ENCODE results near the gene OR7G3. TPM values are rescaled to one million over a fixed set of nuclear protein-coding genes. Genes with fewer than 3 reads are reported as not detected.

OR7G3 gene
- total RNA-seq, 2 experiments from 2014 or later: not detected

DNA sequence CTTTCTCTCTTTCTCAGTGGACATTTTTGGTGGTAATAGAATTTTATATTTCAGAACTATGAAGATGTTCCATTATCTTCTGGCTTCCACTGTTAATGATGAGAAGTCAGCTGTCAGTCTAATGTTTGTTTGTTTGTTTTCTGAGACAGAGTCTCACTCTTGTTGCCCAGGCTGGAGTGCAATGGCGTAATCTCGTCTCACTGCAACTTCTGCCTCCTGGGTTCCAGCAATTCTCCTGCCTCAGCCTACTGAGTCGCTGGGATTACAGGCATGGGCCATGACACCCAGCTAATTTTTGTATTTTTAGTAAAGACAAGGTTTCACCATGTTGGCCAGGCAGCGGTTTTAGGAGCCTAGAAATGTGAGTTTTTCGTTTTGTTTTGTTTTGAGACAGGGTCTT, 18.2 kb upstream of the OR7G3 start:
- Mint-ChIP-seq H3K27ac (no peak overlapping the region), H3K9me3 (peaks cover 48% of the 10 kb centered on the region), H3K36me3 (ENCODE audit: low read depth) (peaks cover 82% of the 10 kb centered on the region), H3K4me1 (peaks cover 32% of the 10 kb centered on the region), H3K27me3 (no peaks in the 10 kb centered on the region), H3K4me3 (no peak overlapping the region)
- ChIA-PET POLR2A (no interaction called here), CTCF (no interaction called here)
- no peak for DNase-seq

DNA sequence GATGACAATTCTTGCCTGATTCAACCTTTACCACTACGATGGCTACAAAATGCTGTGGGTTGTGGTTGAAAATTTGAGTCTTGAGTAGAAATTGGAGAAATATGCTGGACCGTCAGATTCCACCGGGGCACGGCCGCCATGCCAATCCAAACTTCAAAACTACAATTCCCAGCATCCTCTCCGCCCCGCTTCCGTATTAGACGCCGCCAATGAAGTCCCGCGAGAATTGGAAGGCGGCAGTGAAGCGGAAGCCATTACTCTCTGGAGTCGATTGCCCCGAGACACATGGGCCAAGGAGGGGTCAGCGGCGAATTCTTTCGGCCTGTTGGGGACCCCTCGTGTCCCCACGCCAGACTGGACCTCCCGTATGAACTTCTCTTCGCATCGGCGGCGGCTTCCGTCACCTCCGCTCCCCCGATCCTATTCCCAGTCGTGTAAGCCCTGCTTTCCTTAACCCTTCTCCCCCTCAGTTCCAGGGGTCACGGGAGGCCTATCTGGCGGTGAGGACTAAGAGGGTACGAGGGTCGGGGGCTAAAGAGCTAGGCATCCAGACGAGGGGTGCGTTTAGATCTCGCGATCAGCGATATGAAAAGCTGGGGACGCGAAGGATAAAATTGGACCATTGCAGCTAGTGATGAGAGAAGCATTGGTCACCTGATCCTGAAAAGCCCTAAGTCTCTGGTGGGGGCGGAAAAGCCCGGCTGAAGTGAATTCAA, 13.6 kb upstream of the OR7G3 start, which contains the start of gene ZNF317:
Gene ZNF317 (plus strand): TSS at position 239 of the 716 bp plus-strand sequence. CDS start 15,620 bp downstream, outside the sequence.
- H3K27me3 Mint-ChIP-seq: no peaks in the 10 kb centered on the region
- H3K4me3 Mint-ChIP-seq: peak within 1 kb of the TSS; percentile 92
- DNase-seq: peak; percentile 96
- peaks cover 38% of the 10 kb centered on the region for H3K4me1 Mint-ChIP-seq
- H3K9me3 Mint-ChIP-seq: peaks cover 19% of the 10 kb centered on the region
- H3K27ac Mint-ChIP-seq: peak within 1 kb of the TSS; percentile 96
- ChIA-PET POLR2A (no interaction called here), CTCF (no interaction called here)
- peaks cover 41% of the 10 kb centered on the region for H3K36me3 Mint-ChIP-seq (ENCODE audit: low read depth)

DNA sequence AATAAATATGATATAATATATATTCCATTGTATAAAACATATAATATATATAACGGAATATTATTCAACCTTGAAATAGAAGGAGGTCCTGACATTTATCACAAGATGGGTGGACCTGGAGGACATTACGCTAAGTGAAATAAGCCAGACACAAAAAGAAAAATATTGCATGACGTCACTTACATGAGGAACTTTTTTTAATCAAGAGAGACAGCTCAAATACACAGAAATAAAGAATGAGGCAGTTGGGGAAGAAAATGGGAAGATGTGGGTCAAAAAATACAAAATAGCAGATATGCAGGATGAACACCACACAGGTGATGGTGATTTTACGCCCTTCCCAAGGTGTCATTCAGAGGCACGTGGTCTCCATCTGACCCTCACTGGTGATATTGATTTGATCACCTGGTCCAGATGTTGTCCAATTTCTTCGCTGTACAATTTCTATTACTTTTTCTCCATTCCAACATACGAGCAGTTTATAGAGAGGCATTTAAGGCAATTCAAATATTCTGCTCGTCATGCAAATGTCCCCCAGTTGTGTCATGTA, 12.9 kb upstream of the OR7G3 start:
- CTCF ChIA-PET: no interaction called here
- DNase-seq: no peak
- H3K4me1 Mint-ChIP-seq: peaks cover 38% of the 10 kb centered on the region
- peaks cover 35% of the 10 kb centered on the region for H3K36me3 Mint-ChIP-seq (ENCODE audit: low read depth)
- H3K4me3 Mint-ChIP-seq: peak overlapping the region; percentile 92
- POLR2A ChIA-PET: no interaction called here
- H3K9me3 Mint-ChIP-seq: peaks cover 16% of the 10 kb centered on the region
- peak overlapping the region; percentile 96 for H3K27ac Mint-ChIP-seq
- H3K27me3 Mint-ChIP-seq: no peaks in the 10 kb centered on the region

DNA sequence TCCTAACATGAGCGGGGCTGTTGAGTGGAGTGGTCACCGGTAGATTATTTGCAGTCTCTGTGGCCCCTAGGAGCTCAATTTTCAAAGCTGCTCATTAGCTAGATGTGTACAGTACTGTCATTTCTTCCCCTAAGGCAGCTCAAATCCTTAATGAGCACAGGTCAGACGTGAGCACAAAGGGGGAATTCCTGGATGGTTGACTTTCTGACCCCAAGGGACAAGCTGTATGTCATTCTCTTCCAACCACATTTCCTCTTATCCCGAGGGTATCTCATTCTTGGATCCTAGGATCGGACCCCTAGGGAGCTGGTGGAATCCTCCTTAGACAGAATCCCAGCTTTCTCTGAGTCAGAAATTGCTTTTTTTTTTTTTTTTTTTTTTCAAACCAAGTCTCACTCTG, 5.7 kb upstream of the OR7G3 start:
- Mint-ChIP-seq H3K36me3 (ENCODE audit: low read depth) (no peaks in the 10 kb centered on the region), H3K4me3 (no peak overlapping the region), H3K27ac (no peak overlapping the region), H3K27me3 (no peaks in the 10 kb centered on the region), H3K9me3 (no peaks in the 10 kb centered on the region), H3K4me1 (peaks cover 7% of the 10 kb centered on the region)
- ChIA-PET POLR2A (no interaction called here), CTCF (interaction anchor here (0.6 kb wide), 4 partner anchors 389 to 1184 kb away, joined by 3 to 8 read pairs (median 3); no protein-coding TSS in a partner anchor)
- DNase-seq: no peak

DNA sequence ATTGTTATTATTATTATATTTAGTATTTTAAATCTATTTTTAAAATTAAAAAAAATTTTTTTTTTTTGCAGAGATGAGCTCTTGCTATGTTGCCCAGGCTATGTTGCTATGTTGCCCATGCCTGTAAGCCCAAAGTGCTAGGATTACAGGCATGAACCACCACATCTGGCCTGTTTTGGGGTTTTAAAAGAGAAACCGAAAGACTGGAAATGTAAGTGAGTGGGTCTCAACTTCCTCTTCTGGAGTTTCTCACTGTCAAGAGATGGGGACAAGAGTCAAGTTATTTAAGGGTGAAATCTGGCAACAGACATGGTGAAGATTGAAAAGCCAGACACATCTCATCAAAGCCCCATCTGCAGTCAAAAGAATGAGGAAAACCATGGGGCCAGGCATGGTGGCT, 4.2 kb upstream of the OR7G3 start:
- Mint-ChIP-seq H3K4me1 (no peaks in the 10 kb centered on the region), H3K9me3 (no peaks in the 10 kb centered on the region), H3K4me3 (no peak overlapping the region), H3K27ac (no peak overlapping the region), H3K27me3 (no peaks in the 10 kb centered on the region), H3K36me3 (ENCODE audit: low read depth) (no peaks in the 10 kb centered on the region)
- CTCF ChIA-PET: interaction anchor here (1.4 kb wide), 1 partner anchor 28 kb away, joined by 3 read pairs; no protein-coding TSS in a partner anchor
- no peak for DNase-seq
- POLR2A ChIA-PET: no interaction called here

DNA sequence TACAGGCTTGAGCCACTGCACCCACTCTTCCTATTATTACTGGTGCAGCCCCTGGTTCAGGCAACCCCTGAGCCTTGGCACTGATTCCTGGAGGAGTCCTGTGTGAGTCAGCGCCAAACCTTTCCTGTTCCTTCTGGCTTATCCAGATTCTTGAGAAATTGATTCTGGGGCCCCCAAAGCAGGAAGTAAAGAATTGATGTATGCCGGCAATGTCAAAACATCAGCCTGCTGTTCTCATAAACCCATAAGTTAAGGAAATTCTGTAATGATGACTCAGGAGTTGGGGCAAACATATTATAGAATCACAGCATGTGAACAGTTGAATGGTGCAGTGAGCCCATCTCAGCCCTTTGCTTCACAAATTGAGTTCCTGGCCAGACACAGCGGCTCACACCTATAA, 1.4 kb upstream of the OR7G3 start:
- H3K9me3 Mint-ChIP-seq: no peaks in the 10 kb centered on the region
- ChIA-PET CTCF (no interaction called here), POLR2A (no interaction called here)

DNA sequence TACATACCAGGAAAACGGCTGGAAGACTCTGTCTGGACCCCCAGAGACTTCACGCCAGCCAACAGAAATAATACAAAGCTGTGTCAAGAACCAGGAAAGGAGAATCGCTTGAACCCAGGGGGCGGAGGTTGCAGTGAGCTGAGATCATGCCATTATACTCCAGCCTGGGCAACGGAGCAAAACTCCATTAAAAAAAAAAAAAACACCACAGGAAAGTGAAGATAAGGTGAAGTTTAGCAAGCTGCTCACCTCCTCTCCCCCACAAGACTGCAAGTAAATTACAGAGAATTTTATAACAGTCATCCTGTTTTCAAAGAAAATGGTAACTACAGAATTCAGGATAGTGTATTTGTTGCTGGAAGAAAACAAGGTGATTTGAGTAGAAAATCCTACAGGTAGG, 10.2 kb downstream of the OR7G3 start:
- peaks cover 2% of the 10 kb centered on the region for H3K9me3 Mint-ChIP-seq
- H3K4me1 Mint-ChIP-seq: no peaks in the 10 kb centered on the region
- DNase-seq: no peak
- H3K4me3 Mint-ChIP-seq: no peak overlapping the region
- H3K27ac Mint-ChIP-seq: no peak overlapping the region
- H3K27me3 Mint-ChIP-seq: no peaks in the 10 kb centered on the region
- POLR2A ChIA-PET: no interaction called here
- H3K36me3 Mint-ChIP-seq (ENCODE audit: low read depth): no peaks in the 10 kb centered on the region
- CTCF ChIA-PET: no interaction called here

More for the DNA sequence above, 1.4 kb upstream of the OR7G3 start:
- no peaks in the 10 kb centered on the region for H3K27me3 Mint-ChIP-seq
- no peaks in the 10 kb centered on the region for H3K36me3 Mint-ChIP-seq (ENCODE audit: low read depth)
- no peak for DNase-seq
- H3K4me1 Mint-ChIP-seq: no peaks in the 10 kb centered on the region
- H3K27ac Mint-ChIP-seq: no peak overlapping the region
- no peak overlapping the region for H3K4me3 Mint-ChIP-seq

DNA sequence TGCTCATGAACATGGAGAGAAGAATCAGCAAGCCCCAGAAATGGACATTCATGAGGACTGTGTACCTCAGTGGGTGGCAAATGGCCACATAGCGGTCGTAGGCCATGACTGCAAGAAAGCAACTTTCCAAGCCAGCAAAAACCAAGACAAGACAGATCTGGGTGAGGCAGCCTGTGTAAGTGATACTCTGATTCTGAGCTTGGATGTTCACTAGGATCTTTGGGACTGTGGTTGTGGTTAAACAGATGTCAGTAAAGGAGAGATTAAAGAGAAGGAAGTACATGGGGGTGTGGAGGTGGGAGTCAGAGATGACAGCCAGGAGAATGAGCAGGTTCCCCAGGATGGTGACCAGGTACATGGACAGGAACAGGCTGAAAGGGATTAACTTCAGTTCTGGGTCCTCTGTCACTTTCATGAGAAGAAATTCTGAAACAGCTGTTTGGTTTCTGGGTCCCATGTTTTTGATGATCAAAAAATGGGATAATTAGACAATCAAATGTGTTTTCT, 11.4 kb downstream of the OR7G3 start, which contains the start of gene OR7G1:
Gene OR7G1 (minus strand): TSS at position 457 of the 507 bp plus-strand sequence. CDS start 0 bp downstream, at position 457.
- H3K27me3 Mint-ChIP-seq: no peaks in the 10 kb centered on the region
- no peaks in the 10 kb centered on the region for H3K36me3 Mint-ChIP-seq (ENCODE audit: low read depth)
- ChIA-PET POLR2A (no interaction called here), CTCF (no interaction called here)
- peaks cover 2% of the 10 kb centered on the region for H3K9me3 Mint-ChIP-seq
- no peak within 1 kb of the TSS for H3K4me3 Mint-ChIP-seq
- no peak within 1 kb of the TSS for H3K27ac Mint-ChIP-seq
- H3K4me1 Mint-ChIP-seq: no peaks in the 10 kb centered on the region
- no peak for DNase-seq

DNA sequence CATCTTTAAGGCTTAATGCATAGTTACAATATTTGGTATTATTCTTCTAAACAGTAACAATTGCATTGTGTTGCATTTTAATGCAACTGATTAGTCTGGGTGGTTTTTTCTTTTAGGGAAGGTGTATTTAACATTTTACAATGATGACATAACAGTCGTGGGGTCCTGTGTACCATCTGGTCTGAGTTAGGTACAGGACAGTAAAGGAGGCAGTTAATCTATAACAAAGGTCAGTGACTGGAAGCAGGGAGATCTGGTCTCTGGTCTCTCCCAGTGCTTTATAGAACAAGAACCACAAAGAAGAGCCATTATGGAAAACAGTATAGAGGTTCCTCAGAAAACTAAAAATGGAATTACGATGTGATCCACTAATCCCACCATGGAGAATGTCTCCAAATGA, 16.8 kb downstream of the OR7G3 start:
- H3K9me3 Mint-ChIP-seq: no peaks in the 10 kb centered on the region
- ChIA-PET POLR2A (no interaction called here), CTCF (no interaction called here)
- H3K4me3 Mint-ChIP-seq: no peak overlapping the region
- no peak for DNase-seq
- H3K27me3 Mint-ChIP-seq: no peaks in the 10 kb centered on the region
- no peak overlapping the region for H3K27ac Mint-ChIP-seq
- no peaks in the 10 kb centered on the region for H3K36me3 Mint-ChIP-seq (ENCODE audit: low read depth)
- H3K4me1 Mint-ChIP-seq: no peaks in the 10 kb centered on the region

DNA sequence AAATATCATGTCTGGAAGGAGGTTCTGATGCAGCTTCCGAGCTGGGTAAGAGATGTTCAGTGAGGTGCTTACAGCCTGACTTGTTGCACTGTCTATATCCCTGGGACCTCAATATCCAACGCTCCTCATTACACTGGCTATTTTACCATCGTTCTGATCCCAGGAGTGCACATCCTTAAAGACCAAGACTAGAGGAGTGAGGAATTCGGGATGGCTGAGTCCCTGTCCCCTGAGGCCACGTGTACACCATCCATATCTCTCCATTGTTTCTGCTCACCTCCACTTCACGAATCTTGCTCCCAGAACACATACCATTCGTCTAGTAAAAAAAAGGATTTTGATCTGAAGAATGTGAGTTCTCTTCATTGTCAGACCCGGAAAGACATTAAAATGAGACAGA, 19.4 kb downstream of the OR7G3 start, which contains the start of gene OR7G2:
Gene OR7G2 (minus strand): TSS at position 101 of the 400 bp plus-strand sequence. CDS start 4,232 bp downstream, outside the sequence.
- ChIA-PET POLR2A (no interaction called here), CTCF (no interaction called here)
- no peak within 1 kb of the TSS for H3K27ac Mint-ChIP-seq
- no peaks in the 10 kb centered on the region for H3K27me3 Mint-ChIP-seq
- no peak within 1 kb of the TSS for H3K4me3 Mint-ChIP-seq
- H3K9me3 Mint-ChIP-seq: no peaks in the 10 kb centered on the region
- no peaks in the 10 kb centered on the region for H3K36me3 Mint-ChIP-seq (ENCODE audit: low read depth)
- no peaks in the 10 kb centered on the region for H3K4me1 Mint-ChIP-seq
- DNase-seq: no peak

DNA sequence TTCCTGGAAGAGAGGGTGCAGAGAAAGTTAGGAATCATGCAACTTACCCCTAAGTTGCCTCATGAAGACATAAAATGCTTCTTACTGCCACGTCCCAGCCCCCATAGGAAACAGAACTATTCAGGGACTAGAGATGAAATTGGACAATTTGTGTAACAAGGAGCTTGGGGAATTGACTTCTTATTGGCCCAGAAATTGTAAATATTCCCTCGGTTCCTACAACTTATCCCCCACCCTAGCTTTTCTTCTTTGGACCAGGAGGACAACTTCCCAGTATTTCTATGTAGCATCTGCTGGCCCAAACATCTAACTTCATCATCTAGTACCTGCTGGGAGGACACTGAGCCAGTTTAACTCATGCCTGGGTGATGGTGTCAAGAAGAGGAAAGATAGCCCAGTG, 40.0 kb downstream of the OR7G3 start, which contains the start of gene OR1M1:
Gene OR1M1 (plus strand): TSS at position 301 of the 400 bp plus-strand sequence. CDS start 6,184 bp downstream, outside the sequence.
- Mint-ChIP-seq H3K36me3 (ENCODE audit: low read depth) (no peaks in the 10 kb centered on the region), H3K27ac (no peak within 1 kb of the TSS), H3K4me3 (no peak within 1 kb of the TSS), H3K27me3 (peaks cover 2% of the 10 kb centered on the region), H3K9me3 (no peaks in the 10 kb centered on the region), H3K4me1 (no peaks in the 10 kb centered on the region)
- DNase-seq: no peak
- POLR2A ChIA-PET: no interaction called here
- CTCF ChIA-PET: interaction anchor here (0.6 kb wide), 1 partner anchor 40 kb away, joined by 4 read pairs; no protein-coding TSS in a partner anchor

DNA sequence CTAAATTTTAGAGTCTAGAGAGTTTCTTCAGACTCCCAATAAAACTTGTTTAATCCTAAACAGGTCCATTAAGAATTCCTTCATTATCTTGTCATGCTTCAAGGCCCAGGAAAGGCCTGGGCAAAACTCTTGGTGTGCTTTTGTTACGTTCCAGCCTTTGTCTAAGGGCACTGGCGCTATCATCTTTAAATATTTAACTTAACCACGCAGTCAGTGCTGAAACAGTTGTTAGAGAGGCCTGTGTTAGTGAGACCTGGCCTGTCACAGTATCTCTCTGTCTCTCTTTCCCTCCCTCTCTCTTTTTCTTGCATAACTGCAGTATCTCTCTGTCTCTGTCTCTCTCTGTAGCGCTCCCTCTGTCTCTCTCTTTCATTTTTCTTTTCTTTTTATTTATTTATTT, 48.1 kb downstream of the OR7G3 start:
- no peaks in the 10 kb centered on the region for H3K9me3 Mint-ChIP-seq
- H3K27ac Mint-ChIP-seq: no peak overlapping the region
- no peaks in the 10 kb centered on the region for H3K36me3 Mint-ChIP-seq (ENCODE audit: low read depth)
- no peak overlapping the region for H3K4me3 Mint-ChIP-seq
- ChIA-PET CTCF (no interaction called here), POLR2A (no interaction called here)
- no peak for DNase-seq
- no peaks in the 10 kb centered on the region for H3K27me3 Mint-ChIP-seq
- H3K4me1 Mint-ChIP-seq: peaks cover 4% of the 10 kb centered on the region

DNA sequence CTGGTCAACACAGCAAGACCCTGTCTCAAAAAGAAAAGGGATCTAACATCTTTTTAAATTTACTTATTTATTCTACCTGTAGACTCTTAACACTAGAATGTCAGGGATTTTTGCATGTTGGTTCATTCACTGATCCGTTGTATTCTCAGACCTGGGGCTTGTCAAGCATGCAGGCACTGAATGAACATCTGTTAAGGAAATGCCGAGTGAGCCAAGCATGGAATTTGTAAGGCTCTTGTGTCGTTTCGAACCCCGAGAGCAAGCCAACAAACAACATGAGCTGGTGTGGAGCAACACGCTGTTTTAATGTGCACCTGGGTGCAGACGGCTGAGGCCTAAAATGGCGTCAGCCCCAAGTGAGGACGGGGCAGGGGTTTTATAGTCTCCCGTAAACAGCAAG, 49.8 kb downstream of the OR7G3 start:
- DNase-seq: no peak
- Mint-ChIP-seq H3K27me3 (no peaks in the 10 kb centered on the region), H3K4me1 (peaks cover 4% of the 10 kb centered on the region), H3K27ac (no peak overlapping the region), H3K4me3 (no peak overlapping the region), H3K36me3 (ENCODE audit: low read depth) (no peaks in the 10 kb centered on the region), H3K9me3 (no peaks in the 10 kb centered on the region)
- ChIA-PET POLR2A (no interaction called here), CTCF (no interaction called here)
